ENCODE measurements around the gene ASTN2.

Gene ASTN2

DNA sequence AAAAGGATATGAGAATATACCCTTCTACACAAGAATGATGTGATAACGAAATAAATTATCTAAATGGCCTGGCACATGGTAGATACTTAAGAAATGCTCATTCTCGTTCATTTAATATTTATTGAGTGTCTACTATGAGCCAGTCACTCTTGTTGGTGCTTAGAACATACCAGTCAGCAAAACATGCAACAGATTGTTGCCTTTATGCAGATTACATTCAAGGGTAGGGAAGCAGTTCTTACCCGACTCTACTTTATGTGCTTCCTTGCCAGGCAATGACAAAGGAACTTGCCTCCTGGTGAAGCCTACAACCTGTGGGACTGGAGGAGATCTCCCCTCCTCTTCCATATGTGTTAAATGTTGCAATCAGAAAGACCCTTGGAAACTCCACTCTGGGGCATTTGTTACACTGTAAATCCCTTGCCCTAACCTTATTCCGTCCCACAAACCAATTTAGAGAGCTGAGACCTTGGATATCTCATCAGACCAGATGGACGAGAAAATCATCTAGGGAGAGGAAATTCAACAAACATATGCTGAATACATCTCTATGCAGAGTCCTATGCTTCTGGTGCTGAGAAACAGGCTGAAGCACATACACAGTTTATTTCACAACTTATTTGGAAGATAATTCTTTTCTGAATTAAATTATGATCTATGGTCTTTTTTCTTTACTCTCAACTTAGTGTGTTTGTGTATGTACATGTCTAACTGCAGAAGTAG, 855.9 kb downstream of the ASTN2 start:
- no peak for DNase-seq (ENCODE audit: low spot score)

DNA sequence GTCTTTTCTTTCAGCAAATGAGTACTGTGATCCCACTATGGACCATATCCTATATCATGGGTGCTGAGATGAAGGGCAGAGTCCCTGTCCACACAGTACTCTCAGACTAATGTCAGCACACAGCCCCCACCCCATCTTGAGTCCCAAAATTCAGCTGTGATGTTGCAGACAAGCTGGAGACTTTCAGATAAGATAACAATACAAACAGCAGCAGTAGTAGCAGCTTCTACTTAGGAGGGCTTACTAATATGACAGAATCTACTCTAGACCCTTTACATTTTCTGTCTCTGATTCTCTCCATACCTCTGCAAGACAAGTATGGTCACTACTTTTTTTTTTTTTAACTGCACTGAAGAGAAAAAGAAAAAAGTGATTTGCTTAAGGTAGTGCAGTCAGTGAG, 856.8 kb downstream of the ASTN2 start:
- DNase-seq (ENCODE audit: low spot score): no peak

DNA sequence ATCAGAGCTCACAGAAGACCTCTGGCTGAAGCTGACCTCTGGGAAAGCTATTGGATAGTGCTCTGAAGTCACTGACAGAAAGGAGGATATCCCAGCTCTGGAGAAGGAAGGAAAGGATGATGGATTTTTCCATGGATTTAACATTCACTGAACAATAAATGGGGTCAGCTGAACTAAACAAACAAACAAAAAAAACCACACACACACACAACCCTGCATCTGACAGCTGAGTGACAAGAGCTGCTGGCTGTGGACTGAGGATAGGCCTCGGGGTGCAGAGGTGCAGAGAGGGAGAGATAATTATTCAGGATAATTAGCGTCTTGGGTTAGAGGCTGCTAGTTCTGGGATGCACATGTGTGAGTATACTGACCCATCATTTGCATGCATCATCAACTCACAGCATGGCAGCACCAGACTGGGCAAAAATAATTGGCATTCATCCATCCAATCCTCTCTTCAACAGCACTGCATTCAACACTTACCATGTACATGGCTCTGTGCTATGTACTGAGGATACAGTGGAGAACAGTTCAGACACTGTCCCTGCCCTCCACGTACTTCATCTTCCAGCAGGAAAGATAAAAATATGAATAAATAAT, 859.2 kb downstream of the ASTN2 start:
- no peak for DNase-seq (ENCODE audit: low spot score)

DNA sequence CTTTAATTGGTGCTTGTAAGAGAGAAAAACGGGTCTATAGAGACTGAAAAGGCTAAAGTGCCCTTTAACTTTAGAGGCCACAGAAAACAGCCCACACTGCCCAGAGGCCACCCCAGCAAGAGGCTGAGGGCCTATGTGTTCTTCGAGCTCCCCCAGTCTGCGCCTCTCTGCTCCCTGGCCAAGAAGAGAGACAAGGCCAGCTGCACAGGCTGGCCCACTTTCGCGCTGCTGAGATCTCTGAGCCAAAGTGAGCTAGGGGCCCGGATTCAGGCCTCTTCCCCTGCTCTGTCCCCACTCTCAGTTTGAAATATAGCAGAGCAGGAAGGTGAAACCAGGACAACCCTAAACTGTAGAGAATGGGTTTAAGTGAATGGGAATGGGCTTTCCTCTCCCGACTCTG, 859.7 kb downstream of the ASTN2 start:
- no peak for DNase-seq (ENCODE audit: low spot score)

DNA sequence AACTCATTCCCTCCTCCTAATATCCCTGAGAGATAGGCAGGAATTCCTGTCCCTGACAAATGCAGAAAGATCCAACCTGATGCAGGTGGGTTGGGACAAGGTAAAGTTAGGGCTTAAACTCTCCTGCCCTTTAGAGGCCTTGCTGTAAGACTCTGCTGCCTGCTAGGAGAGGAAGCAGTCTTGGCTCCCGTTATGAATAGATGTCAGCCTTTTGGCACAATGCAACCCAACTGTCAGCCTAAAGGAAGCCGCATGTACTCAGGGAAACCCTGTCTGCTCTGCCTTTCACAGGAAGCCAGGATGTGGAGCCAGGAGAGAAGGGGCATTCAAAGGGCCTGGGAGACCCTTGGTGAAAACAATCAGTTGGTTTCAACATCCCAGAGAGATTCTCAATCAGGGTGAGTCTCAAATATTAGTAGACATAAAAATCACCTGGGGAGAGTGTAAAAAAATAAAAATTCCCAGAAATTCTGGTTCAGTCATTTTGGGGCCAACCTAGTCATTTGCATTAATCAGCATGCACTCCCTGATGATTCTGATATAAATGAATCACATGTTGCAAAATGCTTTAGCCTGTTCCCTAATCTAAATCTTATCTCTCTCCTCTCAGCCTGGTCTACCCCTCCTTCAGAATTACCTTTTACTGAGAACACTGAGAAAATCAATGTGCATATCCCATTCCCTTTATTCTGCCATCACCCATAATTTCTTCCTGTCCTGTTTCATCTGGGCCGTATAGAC, 864.0 kb downstream of the ASTN2 start:
- DNase-seq (ENCODE audit: low spot score): no peak

DNA sequence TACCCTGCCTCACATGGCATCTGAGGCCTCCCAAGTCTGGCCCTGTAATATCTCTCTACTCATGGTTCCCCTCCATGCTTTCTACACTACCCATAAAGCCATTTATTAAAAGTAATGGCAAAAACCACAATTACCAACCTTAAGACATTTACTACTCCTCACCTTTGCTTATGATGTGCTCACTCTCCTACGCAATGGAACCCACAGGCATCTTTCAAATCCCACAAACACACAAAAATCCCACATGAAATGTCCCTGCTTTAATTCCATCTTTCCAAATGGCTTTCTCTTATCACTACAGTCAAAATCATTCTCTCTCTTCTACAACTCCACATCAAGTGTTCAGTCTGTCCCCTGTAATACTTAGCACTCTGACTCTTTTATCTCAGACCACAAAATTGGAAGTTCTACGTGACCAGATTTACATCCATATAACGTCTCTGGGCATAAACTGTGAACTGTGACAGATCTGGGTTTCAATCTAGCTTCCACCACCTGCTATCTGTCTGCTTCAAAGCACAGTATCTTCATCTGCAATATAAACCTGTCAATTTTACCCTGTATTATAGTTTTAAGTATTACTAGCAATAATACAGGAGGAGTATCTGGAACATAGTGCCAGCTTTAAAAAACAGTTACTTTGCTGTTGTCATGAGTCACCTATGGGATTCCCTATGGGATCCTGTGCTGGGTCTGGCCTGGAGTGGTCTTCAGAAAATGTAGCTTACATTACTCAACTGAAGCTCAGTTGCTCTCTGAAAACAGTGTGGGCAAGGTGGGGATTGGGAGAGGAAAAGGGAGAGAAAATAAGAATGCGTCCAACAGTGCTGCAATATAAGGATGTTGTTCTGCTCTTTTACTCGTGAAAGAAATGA, 864.8 kb downstream of the ASTN2 start:
- DNase-seq (ENCODE audit: low spot score): peak; percentile 74

DNA sequence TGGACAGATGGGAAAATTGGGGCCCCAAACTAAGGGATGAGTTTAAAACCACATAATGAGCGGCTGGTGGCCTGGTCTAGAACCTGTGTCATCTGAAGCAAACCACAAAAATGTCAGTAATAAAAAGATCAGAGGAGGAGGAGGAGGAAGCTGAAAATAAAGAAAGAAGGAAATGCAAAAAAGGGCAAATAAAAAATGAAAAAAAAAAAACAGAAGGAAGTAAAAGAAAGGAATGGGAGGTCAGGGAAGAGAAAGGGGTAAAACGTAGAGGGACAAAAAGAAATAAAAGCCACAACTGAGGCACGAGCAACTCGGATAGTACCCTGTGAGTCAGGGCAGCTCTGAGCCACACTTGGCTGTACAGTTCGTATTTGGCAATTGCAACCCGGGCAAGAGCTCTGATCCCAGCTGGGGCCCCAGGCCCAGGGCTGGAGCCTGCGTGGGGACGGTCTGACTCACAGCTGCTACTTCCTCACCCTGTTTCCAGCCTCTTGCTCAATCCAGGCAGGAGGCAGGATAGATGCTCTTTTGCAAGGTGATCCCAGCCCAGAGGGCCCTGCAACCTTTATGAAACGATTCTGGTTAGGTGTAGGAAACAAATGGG, 865.7 kb downstream of the ASTN2 start:
- peak; percentile 93 for DNase-seq (ENCODE audit: low spot score)

DNA sequence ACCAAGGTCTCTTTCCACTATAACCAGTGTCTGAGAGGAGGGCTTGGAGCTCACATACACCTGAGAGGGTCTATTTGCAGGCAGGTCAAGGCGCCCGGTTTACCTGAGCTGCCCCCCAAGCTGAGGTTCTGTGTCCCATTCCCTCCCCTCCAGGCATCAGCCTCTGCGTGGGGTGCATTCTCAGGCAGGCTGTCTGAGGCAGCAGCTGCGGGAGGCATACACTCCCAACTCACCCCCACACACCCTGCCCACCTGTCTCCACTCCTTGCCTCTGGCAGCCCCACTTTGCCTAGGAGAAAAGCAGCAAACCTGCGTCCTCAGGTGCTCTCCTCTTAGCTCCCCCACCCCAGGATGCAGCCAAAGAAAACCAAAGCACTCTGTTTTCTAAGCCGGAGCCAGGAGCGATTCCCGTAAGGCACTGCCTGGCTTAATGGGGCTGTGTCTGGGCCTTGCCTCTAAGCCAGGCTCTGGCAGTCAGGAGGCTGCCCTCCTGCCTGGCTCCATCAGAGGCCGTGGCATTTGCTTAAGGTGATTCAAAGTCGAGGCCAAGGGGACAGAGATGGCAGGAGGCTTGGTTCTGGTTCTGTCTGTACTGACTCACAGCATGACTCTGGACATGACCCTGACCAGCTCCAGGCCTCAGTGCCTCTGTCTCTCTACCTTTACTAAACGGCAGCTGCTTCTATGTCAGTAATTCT, 867.0 kb downstream of the ASTN2 start:
- no peak for DNase-seq (ENCODE audit: low spot score)

DNA sequence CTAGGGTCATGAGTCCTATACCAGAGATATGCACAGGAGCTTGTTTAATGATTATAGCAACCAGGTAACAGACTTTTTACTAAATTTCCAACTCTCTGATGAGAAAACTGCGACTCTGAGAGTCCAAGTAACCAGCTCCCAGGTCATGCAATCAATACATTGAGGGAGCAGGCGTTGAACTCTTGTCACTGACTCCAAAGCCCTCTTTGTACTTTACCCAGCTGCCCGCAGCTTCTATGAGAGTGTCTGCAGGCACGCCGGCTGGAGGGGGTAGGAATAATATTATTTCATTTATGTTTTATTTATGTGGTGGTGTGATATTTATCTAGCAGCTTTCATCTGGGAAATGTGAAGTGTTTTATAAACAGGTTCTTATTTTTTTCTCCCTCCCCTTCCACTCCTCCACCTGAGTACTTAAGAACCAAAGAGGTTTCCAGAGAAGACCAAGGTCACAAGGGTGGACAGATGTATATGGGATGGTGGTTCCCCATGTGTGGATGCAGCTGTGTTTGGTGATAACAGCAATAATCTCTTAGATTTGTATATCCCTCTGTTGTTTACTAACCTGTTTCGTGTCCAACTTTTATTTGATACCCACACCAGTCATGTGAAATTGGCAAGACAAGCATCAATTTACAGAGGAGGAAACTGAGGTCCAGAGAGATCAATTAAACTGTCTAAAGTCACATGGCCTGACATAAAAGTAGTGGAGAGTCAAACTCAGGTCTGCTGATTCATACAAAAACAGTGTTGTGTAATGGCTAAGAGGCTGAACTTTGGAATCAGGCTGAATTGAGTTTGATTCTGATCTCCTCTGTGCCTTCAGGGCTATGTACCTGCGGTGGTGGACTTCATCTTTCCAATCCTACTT, 867.9 kb downstream of the ASTN2 start:
- DNase-seq (ENCODE audit: low spot score): no peak

DNA sequence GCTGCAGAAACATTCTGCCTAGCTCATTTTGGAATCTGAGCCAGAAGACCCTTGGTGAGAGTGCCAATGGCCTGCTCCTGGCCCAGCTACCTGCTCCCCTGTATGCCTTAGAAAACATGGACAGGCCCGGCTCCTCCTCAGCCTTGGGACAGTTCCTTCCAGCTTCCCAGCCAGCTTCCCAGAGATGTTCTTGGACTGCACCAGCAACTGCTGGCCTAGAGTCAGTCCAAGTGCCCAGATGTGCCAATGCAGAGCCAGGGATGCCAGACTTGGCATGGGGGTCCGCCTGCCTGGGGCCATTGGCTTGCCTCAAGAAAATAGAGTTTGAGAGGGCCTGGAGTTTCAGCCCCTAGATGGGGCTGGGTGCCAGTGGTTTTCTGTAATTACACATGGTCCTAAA, 870.0 kb downstream of the ASTN2 start:
- no peak for DNase-seq (ENCODE audit: low spot score)

DNA sequence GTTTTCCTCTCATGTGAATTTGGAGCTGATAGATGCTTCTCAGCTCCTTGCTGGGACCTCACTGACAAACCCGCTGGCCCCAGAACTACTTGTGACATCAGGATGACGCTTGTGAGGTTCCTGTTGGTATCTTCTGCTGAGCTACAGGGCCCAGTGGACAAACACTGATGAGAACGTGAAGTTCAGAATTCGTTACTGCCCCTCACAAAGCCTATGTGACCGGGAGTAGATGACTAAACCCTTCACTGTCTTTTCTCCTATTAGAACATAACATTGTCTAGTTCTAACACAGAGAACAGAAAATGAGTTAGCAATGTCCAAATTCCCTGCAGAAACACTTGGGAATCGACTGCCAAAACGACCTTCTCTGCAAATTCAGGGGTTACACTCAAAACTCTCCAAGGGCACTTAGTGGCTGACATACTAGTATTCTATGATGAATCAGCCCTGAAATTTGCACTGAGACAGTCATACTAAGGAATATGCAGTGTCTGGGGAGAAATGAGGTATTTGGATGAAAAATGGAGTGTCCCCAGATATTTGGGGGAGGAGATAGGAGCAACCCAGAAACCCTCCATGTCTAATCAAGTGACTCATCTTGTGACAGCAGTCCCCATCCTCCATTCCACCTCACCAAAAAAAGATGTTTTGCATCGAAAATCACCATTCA, 871.0 kb downstream of the ASTN2 start:
- no peak for DNase-seq (ENCODE audit: low spot score)

DNA sequence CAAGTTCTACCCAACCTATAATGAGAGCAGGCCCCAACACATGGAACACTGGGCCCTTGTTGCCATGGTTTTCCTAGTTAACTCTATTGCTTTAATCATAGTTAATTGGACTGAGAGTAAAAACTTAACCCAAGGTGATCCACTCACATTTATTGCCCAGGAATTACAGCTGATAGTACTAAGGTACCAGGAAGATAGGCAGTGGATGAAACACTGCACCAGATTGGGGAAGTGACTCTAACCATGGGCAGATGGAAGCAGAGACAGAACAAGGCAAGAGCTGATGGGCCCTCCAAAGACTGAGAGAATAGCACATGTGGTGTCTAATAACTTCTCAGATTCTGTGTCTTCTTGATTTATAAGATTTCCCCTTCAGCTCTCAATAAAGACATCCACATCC, 873.5 kb downstream of the ASTN2 start:
- no peak for DNase-seq (ENCODE audit: low spot score)

DNA sequence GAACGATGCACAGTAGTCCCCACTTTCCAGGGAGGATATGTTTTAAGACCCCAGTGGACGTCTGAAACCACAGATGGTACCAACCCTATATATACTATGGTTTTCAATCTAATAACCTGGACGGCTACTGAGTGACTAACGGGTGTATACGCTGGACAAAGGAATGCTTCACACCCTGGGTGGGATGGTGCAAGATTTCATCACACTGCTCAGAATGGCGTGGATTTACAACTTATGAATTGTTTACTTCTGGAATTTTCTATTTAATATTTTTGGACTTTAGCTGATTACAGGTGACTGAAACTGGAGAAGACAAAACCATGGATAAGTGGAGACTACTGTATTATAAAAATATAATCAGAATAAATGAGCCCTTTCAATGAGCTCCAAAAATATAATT, 875.3 kb downstream of the ASTN2 start:
- no peak for DNase-seq (ENCODE audit: low spot score)

DNA sequence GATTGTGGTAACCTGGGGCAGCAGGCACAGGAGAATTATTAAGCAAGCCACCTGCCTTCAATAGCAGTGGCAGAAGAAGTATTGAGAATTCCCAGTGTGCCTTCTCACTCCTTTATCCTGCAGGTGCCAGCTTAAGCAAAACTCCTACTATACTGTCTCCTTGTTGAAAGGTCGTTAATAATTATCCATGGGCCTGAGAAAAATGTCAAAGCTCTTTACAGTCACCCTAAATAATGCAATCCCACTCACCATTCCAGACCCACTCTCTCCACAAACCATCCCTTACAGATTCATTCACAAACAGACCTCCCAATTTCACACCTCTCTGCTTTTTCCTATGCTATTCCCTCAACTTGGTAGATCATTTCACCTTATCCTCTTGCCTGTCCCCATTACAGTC, 889.2 kb downstream of the ASTN2 start:
- DNase-seq (ENCODE audit: low spot score): no peak

DNA sequence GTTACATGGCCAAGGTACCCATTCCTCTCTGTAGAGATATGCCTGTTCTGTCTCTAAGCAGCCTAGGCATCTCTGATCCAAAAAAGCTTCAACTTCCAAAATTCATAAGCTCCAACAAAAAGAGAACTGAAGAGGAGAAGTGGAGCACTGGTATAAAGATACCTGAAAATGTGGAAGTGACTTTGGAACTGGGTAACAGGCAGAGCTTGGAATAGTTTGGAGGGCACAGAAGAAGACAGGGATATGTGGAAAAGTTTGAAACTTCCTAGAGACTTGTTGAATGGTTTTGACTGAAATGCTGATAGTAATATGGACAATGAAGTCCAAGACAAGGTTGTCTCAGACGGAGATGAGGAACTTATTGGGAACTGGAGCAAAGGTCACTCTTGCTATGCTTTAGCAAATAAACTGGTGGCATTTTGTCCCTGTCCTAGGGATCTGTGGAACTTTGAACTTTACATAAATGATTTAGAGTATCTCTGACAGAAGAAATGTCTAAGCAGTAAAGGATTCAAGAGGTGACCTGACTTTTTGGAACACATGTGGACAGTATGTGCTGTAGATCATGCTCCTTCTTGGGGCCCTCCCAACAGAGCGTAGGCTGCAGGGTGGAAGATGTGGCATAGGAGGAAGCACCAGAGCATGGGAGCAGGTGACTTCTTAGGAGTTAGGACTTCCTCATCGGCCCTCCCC, 889.9 kb downstream of the ASTN2 start:
- DNase-seq (ENCODE audit: low spot score): no peak

DNA sequence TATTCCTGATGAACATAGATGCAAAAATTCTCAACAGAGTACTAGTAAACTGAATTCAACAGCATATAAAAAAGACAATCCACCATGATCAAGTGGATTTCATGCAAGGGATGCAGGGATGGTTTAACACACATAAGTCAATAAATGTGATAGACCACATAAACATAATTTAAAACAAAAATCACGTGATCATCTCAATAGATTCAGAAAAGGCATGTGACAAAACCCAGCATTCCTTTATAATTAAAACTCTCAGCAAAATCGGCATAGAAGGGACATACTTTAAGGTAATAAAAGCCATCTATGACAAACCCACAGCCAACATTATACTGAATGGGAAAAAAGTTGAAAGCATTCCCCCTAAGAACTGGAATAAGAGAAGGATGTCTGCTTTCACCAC, 894.6 kb downstream of the ASTN2 start:
- no peak for DNase-seq (ENCODE audit: low spot score)

DNA sequence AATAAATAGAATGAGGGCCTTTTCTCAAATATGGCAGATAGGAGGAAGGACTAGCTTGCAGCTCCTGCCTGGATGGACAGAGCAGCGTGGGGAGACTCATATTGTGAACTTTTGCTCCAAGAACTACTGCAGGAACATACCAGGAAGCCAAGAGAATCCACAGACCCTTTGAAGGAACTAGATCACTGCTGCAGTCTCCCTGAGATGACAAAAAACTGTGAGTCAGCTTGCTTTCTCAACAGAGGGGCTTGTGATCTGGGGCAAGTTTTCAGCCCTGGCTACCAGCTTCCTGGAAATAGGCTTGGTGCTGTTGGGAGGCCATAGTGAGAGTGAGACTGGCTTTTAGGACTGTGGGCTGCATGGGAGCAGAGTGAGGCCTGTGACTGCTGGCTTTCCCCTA, 898.4 kb downstream of the ASTN2 start:
- no peak for DNase-seq (ENCODE audit: low spot score)

DNA sequence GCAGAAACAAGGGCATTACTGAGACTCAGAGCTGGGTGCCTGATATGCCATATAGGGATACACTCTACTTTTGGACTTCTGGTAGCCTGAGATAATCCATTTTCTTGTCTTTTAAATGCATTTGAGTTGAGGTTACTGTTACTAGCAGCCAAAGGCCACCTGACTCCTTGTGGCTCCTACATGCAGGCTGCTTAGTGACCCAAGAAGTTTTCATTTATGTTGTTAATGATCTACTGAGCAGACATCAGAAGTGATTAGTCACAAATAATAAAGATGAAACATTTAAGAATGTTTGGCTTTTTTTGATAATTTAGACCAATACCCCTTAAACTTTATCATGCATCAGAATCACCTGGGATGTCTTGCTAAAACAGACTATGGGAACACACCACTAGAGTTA, 899.3 kb downstream of the ASTN2 start:
- no peak for DNase-seq (ENCODE audit: low spot score)

DNA sequence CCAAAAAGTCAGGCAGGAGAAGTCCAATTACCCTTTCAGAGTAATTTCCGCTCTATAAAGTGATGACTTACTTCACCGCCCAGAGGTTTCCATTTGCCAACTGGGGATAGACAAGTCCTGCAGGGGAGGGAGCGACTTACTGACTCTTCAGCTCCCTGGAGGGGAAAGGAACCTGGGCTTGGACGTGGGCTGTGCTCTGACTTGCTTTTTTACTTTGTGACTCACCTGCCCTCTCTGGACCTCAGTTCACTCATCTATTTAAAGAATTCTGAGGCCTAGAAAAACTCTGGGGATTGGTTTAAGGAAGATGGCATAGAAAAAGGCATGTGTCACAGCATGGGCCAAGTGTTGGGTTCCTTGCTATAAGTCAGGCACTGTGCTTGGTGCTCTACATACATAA, 908.2 kb downstream of the ASTN2 start:
- DNase-seq (ENCODE audit: low spot score): no peak
